HG02884 (cell line): ENCODE measurements around the gene PRKG1.
"Not testable (repeated sequence)": the region's sequence is repeated elsewhere in the genome, so short reads cannot be mapped to it uniquely, and the experiment has no call there.

Experiments used
- ATAC-seq: cut with Tn5 transposase; IDR thresholded peaks from one replicate; pipeline ENCODE4 v1.9.1; 2021; ENCODE audit warnings: mild to moderate bottlenecking, moderate library complexity; ENCODE audit not compliant: unreplicated experiment

The PRKG1 gene

GRCh38 chr10:51416494-51416893, 342.2 kb downstream of the PRKG1 start:
- ATAC-seq: no peak

GRCh38 chr10:51419196-51420093, 345.2 kb downstream of the PRKG1 start:
- no peak for ATAC-seq

GRCh38 chr10:51421853-51422252, 347.6 kb downstream of the PRKG1 start:
- ATAC-seq: no peak

GRCh38 chr10:51422311-51423120, 348.2 kb downstream of the PRKG1 start:
- ATAC-seq: no peak

- ATAC-seq: no peak
Observed at GRCh38 chr10:51423121-51423452, 348.8 kb downstream of the PRKG1 start.

GRCh38 chr10:51425431-51425830, 351.1 kb downstream of the PRKG1 start:
- no peak for ATAC-seq

GRCh38 chr10:51427758-51428157, 353.5 kb downstream of the PRKG1 start:
- ATAC-seq: no peak

- no peak for ATAC-seq
Observed at GRCh38 chr10:51430506-51430905, 356.2 kb downstream of the PRKG1 start.

GRCh38 chr10:51433949-51434475, 359.7 kb downstream of the PRKG1 start:
- ATAC-seq: no peak

- no peak for ATAC-seq
Observed at GRCh38 chr10:51436805-51437204, 362.5 kb downstream of the PRKG1 start.

GRCh38 chr10:51439645-51440044, 365.4 kb downstream of the PRKG1 start:
- ATAC-seq: no peak

- ATAC-seq: no peak
Observed at GRCh38 chr10:51445588-51445987, 371.3 kb downstream of the PRKG1 start.

GRCh38 chr10:51447119-51447518, 372.8 kb downstream of the PRKG1 start:
- ATAC-seq: no peak

- not testable (repeated sequence) for ATAC-seq
Observed at GRCh38 chr10:51455762-51456161, 381.5 kb downstream of the PRKG1 start.

- ATAC-seq: no peak
Observed at GRCh38 chr10:51459476-51459875, 385.2 kb downstream of the PRKG1 start.

GRCh38 chr10:51462076-51462779, 387.9 kb downstream of the PRKG1 start:
- ATAC-seq: no peak

GRCh38 chr10:51468424-51468823, 394.1 kb downstream of the PRKG1 start:
- ATAC-seq: no peak

GRCh38 chr10:51469686-51470085, 395.4 kb downstream of the PRKG1 start:
- no peak for ATAC-seq

- no peak for ATAC-seq
Observed at GRCh38 chr10:51471271-51471670, 397.0 kb downstream of the PRKG1 start.

GRCh38 chr10:51472154-51472553, 397.9 kb downstream of the PRKG1 start:
- no peak for ATAC-seq

GRCh38 chr10:51479711-51480110, 405.4 kb downstream of the PRKG1 start:
- ATAC-seq: no peak
